NCI-H774 (cell line): ENCODE measurements around the gene ABAT.
"Not testable (repeated sequence)": the region's sequence is repeated elsewhere in the genome, so short reads cannot be mapped to it uniquely, and the experiment has no call there.

Experiments
- DNase-seq: peaks from one replicate; lab custom pipeline; 2025; lab: John Stamatoyannopoulos, UW

Gene ABAT

GRCh38 chr16:8649829-8650554 lies 24.4 kb upstream of the ABAT start:
- no peak for DNase-seq

DNA sequence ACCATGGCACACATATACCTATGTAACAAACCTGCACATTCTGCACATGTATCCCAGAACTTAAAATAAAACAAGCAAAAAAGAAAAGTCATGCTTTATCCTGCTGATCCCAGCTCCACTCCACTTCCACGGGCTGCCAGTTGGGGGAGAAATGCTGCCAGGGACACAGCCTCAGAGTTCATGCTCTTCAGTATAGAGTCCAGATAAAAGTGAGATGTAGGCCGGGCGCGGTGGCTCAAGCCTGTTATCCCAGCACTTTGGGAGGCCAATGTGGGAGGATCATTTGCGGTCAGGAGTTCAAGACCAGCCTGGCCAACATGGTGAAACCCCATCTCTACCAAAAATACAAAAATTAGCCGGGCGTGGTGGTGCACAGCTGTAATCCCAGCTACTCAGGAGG lies 22.5 kb upstream of the ABAT start:
- not testable (repeated sequence) for DNase-seq

DNA sequence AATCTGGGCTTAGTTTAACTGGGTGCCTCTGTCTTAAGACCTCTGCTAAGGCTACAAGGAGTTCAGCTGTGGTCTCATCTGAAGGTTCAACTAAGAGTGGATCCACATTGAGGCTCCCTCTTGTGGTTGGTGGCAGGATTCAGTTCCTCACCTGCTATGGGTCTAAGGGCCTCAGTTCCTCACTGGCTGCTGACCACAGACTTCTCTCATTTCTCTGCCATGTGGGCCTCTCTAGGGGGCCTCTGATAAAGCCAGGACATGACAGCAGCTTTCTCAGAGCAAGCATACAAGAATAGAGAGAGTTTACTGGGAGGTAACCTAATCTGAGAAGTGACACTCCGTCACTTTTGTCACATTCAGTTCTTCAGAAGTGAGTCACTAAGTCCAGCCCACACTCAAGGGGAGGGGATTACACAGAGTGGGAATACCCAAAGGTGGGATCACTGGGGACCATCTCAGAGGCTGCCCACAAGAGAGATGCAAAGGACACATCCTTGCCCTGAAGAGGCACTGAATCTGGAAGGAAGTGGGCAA lies 19.2 kb upstream of the ABAT start:
- DNase-seq, result no peak

DNA sequence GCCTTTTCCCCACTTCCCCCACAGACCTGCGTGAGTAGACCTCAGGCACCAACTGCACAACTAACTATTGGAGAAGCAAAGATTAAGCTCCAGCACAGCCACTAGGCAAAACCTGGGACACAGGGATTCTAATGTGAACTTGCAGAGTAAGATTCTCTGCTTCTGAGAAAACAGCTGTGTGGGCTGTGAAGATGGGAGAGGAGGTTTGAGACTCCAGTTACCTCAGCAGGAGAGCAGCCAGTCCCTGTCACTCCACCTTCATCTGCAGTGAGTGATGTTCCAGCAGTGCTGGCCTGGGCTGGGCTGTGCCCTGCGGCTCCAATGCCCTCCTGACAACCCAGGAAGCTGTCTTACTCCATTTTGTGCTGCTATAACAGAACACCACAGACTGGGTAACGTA lies 18.0 kb upstream of the ABAT start:
- no peak for DNase-seq

- DNase-seq, result peak; percentile 58
Measured at GRCh38 chr16:8660841-8661301, 13.5 kb upstream of the ABAT start.

DNA sequence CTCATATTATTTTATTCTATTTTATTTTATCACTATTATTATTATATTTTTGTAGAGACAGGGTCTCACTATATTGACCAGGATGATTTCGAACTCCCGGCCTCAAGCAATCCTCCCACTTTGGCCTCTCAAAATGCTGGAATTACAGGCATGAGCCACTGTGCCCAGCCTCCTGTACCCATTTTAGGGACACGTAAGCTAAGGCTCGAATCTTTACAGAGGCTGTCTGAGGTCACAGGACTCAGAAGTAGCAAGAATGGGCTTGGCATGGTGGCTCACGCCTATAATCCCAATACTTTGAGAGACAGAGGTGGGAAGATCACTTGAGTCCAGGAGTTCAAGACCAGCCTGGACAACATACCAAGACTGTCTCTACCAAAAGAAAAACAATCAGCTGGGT lies 12.7 kb upstream of the ABAT start:
- no peak for DNase-seq

DNA sequence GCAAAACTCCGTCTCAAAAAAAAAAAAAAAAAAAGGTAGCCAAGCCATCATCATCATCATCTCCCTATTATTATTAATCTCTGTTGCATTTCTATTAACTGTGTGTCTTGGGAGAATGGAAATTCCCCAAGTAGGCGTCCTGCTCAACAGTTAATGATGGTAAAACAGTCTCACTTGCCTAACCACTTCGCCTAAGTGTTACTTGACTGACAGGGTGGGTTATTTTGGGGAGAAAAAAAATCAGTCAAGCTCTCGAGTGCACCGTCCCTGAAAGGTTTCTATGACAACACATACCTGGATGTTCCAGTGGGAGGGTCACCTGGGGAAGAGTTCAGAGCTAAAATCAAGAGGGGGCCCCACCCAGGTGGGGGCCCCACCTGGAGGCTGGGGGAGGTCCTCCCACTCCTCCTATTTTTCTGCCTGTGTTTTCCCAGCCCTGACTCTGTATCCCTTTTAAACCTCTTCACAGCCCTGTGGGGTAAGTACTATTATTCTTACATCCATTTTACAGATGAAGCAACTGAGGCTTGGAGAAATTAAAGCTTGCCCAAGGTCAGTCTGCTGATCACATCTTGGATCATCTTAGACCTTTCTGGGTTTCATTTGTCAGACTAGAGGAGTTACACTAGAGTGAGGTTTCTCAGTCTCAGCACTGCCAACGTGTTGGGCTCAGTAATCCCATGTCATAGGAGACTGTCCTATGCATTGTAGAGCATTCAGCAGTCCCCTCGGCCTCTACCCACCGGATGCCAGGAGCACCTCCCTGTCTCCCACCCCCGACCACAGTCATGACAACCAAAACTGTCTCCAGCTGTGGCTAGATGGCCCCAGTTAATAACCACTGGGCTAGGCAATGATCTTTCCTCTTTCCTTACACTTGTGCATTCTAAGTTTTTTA lies 11.0 kb upstream of the ABAT start:
- DNase-seq, result no peak

DNA sequence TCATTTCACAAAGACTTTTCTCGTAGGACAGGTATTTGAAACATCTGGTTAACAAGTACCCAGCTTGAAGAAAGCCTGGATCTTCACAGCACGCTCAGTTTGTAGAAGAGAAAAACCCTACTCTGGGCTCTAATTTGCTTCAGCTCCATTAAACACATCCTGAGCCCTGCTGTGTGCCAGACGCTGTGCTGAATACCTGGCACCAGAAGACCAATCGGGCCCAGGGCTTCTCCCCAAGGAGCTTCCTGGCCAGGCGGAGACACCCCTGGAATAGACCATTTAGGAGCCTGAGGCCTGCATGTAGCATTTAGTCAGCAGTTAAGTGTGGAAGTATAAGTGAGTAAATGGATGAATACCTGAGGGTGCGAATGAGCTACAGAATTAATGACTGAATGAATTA lies 8.9 kb upstream of the ABAT start:
- no peak for DNase-seq

DNA sequence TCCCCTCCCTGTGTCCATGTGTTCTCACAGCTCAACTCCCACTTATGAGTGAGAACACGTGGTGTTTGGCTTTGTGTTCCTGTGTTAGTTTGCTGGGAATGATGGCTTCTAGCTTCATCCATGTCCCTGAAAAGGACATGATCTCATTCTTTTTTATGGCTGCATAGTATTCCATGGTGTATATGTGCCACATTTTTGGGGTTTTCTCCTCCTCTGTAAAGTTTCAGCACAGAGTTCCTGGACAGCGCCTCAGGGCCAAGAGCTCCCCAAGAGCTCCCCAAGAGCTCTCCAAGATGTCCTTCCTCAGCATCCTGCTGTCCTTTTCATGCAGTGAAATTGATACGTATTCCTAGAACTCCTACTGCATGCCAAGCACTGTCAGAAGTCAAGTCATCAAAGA lies 6.9 kb upstream of the ABAT start:
- DNase-seq, result no peak

DNA sequence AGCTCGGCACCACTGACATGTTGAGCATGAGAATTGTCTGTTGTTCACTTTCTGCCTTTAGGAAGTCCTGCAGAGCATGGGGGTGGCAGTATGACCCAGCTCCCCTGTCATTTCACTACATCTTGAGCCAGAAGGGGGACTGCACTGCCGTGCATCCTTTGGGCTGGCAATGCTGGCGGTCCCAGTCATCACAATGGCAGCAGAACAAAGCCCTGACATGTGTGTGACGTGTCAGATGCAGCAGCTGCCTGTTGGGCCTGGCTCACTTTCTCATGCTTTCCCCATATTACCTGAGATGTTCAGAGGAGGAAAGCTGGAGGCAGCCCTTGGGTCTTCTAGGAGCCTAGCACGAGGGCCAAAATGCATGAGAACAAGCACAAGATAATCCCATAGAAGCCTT lies 6.3 kb upstream of the ABAT start:
- no peak for DNase-seq

GRCh38 chr16:8669481-8669880 lies 4.9 kb upstream of the ABAT start:
- DNase-seq, result no peak

DNA sequence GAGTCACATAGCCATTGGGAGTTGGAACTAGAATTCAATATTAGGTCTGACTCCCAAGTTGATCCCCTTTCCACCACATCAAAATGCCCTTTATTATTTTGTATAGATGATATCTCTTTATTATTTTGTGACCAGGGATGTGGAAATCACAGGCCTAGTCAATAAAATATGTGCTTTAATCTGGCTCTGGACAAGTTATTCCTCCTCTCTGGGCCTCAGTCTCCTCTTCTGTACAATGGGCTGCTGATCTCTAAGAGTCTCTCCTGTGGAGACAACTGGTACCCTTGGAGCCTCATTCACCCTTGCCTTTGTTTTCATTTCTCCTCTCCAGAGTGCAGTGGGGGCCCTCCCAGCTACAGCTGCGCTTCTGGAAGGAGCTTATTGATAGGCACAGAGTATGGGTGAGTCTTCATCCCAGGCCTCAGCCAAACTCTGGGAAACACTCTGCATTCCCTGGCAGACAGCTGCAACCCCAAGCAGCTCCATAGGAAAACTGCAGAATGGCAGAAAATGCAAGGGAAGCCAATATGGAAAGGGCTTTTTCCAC lies 4.3 kb upstream of the ABAT start:
- DNase-seq, result no peak

- no peak for DNase-seq
Measured at GRCh38 chr16:8673611-8674412, 605 bp upstream of the ABAT start.

- DNase-seq, result no peak
Measured at GRCh38 chr16:8675183-8676159, 1.1 kb downstream of the ABAT start.

DNA sequence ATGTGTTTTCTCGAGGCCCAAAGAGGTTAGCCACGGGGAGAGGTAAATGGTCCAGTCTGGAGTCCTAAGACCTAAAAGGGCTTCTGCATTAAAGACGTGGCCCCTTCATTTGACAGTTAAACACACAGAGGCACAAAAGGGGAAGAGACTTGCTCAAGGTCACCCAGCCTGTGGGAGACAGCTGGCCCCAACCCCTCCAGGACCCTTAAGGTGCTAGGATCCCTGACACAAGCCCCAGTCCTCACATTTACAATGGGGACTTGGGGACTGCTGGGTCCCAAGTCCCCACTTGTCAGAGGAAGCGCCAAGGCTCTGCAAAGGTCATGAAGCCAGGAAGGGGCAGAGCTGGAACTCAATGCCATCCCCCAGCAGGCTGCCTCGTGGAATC lies 1.7 kb downstream of the ABAT start:
- no peak for DNase-seq

DNA sequence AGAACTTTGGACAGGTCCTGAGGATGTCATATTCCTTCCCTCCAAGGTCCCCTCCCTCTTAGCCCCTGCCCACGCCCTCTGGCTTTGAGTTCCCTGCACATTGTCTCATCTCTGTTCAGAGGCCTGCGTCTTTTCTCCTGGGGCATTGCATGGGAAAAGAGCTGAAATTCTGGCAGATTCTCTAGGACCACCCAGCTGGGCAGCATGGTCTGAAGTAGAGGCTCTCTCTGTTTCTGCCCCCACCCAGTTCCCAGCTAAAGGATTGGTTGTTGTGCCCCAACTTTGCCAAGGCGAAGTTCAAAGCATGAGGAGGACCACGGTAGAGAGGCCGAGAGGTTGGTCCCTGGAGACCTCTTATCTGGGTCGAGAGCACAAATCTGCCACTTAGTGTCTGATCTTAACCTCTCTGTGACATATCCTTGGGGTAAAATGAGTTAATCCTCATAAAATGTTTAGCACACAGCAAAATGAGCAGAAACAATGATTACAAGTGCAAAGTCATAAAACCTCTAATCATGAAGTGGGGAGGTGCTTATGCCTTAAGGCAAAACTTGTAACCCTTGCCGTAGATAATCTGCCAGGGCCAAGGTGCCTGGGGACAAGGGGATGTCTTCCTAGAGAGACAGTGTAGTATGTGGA lies 2.4 kb downstream of the ABAT start:
- DNase-seq, result no peak

DNA sequence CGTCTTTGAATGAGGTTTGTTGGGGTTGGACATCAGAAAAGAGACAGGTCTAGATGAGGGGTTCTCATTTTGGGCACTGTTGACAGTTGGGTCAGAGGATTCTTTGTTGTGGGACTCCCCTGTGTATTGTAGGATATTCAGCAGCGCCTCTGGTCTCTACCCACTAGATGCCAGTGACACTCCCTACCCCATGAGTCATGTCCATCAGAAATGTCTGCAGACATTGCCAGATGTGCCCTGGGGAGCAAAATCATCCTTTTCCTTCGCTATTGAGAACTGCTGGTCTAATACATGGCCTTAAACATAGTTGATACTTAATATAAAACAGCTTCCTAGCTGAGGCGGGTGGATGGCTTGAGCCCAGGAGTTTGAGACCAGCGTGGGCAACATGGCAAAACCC lies 3.1 kb downstream of the ABAT start:
- no peak for DNase-seq

- no peak for DNase-seq
Measured at GRCh38 chr16:8678068-8678927, 3.9 kb downstream of the ABAT start.

- DNase-seq, result no peak
Measured at GRCh38 chr16:8679151-8679550, 4.7 kb downstream of the ABAT start.
